Epithelial cell of proximal tubule (primary cell): Measurements from ENCODE around the gene SH3BP2. TPM values are rescaled to one million over a fixed set of nuclear protein-coding genes. Genes with fewer than 3 reads are reported as not detected.
"Not testable (repeated sequence)": the region's sequence is repeated elsewhere in the genome, so short reads cannot be mapped to it uniquely, and the experiment has no call there.

ENCODE experiments used
- DNase-seq: peaks from one replicate; pipeline ENCODE4 v3.0.0-alpha.2; 2011; ENCODE audit warnings: low read depth
- H3K4me3 ChIP-seq: 2 replicates; pipeline ENCODE4 v1.5.1; 2011; ENCODE audit warnings: low read depth, mild to moderate bottlenecking, low read length
- total RNA-seq: library from RNA; depleted of rRNA; stranded (reverse); fragments of >200 nt; gene quantifications from 2 replicates; pipeline ENCODE4 v1.2.3, GENCODE V29; 2015
- TF ChIP-seq, protein P1 (sequence below): conservative IDR thresholded peaks from 2 replicates; pipeline ENCODE4 v1.5.1; 2012; ENCODE audit warnings: low read depth, mild to moderate bottlenecking, low read length

The SH3BP2 gene
- total RNA-seq, 1 donor from 2014 or later, result 53.3 TPM

DNA sequence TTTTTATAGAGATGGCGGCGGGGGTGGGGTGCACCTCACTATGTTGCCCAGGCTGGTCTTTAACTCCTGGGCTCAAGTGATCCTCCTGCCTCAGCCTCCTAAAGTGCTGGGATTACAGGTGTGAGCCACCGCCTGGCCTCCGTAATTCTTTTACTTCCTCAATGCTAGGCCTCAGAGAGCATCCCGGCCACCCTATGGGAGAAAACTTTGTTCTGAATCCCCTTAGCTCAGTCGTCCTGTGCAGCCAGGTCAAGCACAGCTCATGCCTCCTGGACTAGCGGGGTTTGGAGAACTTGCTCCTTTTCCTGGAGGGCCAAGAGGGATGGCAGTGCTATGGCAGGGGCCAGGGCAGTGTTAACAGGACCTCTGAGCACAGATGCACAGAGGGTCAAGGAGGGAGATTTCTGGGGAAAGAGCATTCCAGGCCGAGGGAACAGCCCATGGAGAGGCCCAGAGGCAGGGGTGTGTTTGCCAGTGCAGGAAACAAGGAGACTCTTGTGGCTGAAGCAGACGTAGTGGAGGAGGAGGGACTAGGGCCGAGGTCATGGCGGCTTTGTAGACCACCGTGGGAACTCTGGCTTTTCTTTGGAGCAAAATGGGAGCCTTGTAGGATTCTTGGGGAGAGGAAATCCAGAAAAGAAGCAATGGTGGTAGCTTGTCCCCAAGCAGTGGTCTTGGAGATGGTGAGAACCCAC lies 26.9 kb upstream of the SH3BP2 start:
- no peak for DNase-seq
- TF ChIP-seq, protein P1, sequence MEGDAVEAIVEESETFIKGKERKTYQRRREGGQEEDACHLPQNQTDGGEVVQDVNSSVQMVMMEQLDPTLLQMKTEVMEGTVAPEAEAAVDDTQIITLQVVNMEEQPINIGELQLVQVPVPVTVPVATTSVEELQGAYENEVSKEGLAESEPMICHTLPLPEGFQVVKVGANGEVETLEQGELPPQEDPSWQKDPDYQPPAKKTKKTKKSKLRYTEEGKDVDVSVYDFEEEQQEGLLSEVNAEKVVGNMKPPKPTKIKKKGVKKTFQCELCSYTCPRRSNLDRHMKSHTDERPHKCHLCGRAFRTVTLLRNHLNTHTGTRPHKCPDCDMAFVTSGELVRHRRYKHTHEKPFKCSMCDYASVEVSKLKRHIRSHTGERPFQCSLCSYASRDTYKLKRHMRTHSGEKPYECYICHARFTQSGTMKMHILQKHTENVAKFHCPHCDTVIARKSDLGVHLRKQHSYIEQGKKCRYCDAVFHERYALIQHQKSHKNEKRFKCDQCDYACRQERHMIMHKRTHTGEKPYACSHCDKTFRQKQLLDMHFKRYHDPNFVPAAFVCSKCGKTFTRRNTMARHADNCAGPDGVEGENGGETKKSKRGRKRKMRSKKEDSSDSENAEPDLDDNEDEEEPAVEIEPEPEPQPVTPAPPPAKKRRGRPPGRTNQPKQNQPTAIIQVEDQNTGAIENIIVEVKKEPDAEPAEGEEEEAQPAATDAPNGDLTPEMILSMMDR, result no peak
- H3K4me3 ChIP-seq, result no peak overlapping the region

DNA sequence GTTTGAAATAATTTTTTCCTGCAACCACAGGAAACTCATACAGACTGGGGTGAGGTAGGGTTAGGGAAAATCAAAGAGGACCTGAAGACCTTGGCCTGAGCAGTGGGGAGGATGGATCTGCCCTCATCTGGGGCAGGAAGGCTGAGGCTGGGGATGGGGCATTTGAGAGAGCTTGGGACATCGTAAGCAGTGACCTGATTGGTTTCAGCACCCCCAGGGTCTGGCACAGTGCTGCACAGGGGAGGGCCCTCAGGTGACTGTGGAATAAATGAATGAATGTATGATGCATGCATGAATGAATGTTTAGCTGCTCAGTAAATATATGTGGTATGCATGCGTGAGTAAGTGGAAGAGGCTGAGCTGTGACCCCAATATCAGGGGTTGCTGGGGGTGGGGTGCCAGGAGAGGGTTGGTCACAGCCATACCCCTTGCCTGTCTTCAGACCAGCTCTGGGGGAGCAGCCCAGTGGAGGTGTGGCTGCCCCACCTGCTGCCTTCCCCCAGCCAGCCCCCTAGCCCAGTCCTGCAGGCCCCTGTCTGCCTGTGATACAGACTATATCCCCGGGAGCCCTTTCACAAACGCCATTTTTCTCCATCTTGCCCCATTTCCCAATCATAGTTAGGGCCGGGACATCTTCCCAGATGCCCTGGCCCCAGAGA lies 25.7 kb upstream of the SH3BP2 start:
- no peak overlapping the region for H3K4me3 ChIP-seq
- no peak for DNase-seq
- TF ChIP-seq, protein P1, result no peak

DNA sequence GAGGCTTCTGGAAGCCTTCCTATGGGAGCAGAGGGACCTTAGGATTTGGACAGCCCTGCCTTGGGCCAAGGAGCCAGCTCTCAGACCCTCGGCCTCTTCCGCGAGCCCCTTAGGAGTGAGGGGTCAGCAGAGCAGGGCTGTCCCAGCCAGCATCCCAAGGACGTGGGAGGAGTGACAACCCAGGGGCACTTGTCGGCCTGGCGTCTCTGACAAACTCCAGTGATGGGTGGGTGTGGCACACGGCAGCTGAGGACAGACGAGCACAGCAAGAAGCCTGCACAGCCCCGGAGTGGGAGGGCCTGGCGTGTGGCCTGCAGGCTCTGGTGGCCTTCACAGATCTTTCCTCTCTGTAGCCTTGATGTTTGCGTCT lies 25.2 kb upstream of the SH3BP2 start:
- TF ChIP-seq, protein P1, result no peak
- H3K4me3 ChIP-seq, result no peak overlapping the region

DNA sequence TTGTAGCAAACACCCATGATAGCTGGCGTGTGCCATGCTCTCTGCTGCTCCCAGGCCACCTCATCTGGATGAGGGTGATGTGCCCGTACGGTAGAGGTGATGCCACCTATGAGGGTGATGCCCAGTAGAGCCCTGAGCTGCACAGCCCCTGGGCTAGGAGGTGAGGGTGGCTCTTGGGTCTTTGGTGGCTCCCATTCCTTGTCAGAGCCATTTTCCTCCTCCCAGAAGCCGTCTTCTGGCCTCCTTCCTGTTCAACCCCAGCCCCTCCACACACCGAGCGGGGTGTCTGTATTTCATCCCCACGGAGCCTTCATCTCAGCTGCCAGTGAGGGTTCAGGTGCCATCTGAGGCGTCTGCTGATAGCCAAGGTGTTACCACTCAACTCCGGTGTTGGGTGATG lies 24.8 kb upstream of the SH3BP2 start:
- H3K4me3 ChIP-seq, result no peak overlapping the region
- TF ChIP-seq, protein P1, result no peak
- DNase-seq, result no peak

More for the DNA sequence above, 25.2 kb upstream of the SH3BP2 start:
- no peak for DNase-seq

DNA sequence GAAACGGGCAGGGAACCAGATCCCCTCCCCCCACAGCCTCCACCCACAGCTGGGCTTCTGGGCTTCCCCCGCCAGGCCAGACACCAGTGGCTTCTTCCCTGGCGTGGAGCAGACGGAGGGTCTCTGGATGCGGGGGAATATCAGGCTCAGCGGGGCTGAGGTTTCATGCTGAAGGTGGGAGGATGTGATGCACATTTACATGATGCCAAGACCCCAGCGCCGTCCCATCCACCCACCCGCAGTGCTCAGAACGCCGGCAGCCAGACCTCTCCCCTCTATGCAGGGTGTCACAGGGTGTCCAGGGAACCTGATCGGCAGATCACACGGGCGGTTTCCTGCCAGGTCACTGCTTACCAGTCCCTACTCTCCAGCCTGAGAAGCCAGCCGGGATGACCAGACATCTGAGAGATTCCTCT lies 24.0 kb upstream of the SH3BP2 start:
- no peak overlapping the region for H3K4me3 ChIP-seq
- DNase-seq, result no peak
- TF ChIP-seq, protein P1, result no peak

DNA sequence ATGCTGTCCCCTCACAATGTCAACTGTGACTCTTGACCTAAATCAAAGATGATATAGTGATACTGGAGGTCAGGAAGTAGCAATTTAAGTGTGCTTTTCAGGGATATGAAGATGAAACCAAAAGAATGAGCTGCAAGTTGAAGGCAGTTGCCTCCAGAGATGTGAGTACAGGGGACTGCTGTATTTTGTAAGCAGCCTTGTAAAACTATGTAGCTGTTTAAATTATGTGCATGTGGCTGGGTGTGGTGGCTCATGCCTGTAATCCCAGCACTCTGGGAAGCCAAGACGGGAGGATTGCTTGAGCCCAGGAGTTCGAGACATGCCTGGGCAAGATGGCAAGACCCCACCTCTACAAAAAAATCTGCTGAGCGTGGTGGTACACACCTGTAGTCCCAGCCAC lies 21.6 kb upstream of the SH3BP2 start:
- TF ChIP-seq, protein P1, result no peak
- no peak overlapping the region for H3K4me3 ChIP-seq
- no peak for DNase-seq

DNA sequence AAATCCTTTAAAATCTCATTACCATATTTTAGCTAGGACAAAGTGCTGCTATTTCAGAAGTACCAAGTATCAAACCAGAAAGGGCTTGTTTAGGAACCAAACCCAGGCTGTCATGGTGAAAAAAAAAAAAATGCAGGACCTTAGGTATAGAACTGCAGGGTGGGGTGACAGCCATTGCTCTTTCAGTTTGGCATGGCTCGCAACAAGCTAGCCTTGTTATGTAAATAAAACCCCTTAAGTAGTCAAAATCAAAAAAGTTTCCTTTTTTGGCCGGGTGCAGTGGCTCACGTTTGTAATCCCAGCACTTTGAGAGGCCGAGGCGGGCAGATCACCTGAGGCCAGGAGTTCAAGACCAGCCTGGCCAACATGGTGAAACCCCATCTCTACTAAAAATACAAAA lies 12.2 kb upstream of the SH3BP2 start:
- DNase-seq, H3K4me3 ChIP-seq: not testable (repeated sequence)
